Chondrocyte (in vitro differentiated cells): ENCODE measurements around the gene TMEM126A. TPM values are rescaled to one million over a fixed set of nuclear protein-coding genes. Genes with fewer than 3 reads are reported as not detected.
"Not testable (repeated sequence)": the region's sequence is repeated elsewhere in the genome, so short reads cannot be mapped to it uniquely, and the experiment has no call there.

Experiments
- DNase-seq: peaks from one replicate; pipeline ENCODE4 v3.0.0; 2021; ENCODE audit warnings: mixed read lengths, low spot score
- H3K27ac Mint-ChIP-seq: one replicate; pipeline ENCODE4 v1.8.0; 2021; ENCODE audit warnings: mild to moderate bottlenecking, moderate library complexity, mixed read lengths; ENCODE audit not compliant: unreplicated experiment
- H3K27me3 Mint-ChIP-seq: 2 replicates; pipeline ENCODE4 v1.8.0; 2021; ENCODE audit warnings: low read depth, mixed read lengths
- H3K36me3 Mint-ChIP-seq: 2 replicates; pipeline ENCODE4 v1.8.0; 2021; ENCODE audit warnings: low read depth, mixed read lengths
- H3K4me1 Mint-ChIP-seq: 2 replicates; pipeline ENCODE4 v1.8.0; 2021; ENCODE audit warnings: low read depth, mild to moderate bottlenecking, mixed read lengths
- H3K4me3 Mint-ChIP-seq: one replicate; pipeline ENCODE4 v1.8.0; 2021; ENCODE audit warnings: mild to moderate bottlenecking, moderate library complexity, mixed read lengths; ENCODE audit not compliant: unreplicated experiment
- H3K9me3 Mint-ChIP-seq: 2 replicates; pipeline ENCODE4 v1.8.0; 2021; ENCODE audit warnings: low read depth, mixed read lengths
- total RNA-seq: library from RNA; stranded (reverse); gene quantifications from 3 replicates; pipeline ENCODE4 v1.2.1, GENCODE V29; 2021
- TF ChIP-seq, protein P1 (sequence below): fragments of 200-600 bp; sonication (generic); IDR thresholded peaks from 2 replicates; pipeline ENCODE4 v1.5.0; 2021; ENCODE audit warnings: antibody characterized with exemption, mild to moderate bottlenecking, moderate library complexity

The TMEM126A gene
- total RNA-seq, 1 donor from 2014 or later = 30.7 TPM

DNA sequence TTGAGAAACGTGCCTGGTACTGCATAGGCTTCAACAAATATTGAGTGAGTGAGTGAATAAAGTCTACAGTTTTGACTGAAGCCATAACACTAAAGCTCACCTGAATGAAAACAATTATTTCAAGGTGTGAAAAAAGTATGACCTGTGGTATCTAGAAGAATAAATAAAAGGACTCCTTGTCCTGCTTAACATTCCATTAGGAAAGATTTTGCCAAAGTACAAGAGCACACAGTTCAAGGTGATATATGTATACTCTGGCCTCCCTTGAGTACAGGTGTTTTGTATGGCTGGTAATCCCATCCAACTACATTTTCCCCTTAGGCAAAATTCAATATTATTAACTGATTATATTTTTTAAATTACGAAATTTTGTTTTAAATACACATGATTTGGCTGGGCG, 18.9 kb downstream of the TMEM126A start:
- TF ChIP-seq, protein P1, sequence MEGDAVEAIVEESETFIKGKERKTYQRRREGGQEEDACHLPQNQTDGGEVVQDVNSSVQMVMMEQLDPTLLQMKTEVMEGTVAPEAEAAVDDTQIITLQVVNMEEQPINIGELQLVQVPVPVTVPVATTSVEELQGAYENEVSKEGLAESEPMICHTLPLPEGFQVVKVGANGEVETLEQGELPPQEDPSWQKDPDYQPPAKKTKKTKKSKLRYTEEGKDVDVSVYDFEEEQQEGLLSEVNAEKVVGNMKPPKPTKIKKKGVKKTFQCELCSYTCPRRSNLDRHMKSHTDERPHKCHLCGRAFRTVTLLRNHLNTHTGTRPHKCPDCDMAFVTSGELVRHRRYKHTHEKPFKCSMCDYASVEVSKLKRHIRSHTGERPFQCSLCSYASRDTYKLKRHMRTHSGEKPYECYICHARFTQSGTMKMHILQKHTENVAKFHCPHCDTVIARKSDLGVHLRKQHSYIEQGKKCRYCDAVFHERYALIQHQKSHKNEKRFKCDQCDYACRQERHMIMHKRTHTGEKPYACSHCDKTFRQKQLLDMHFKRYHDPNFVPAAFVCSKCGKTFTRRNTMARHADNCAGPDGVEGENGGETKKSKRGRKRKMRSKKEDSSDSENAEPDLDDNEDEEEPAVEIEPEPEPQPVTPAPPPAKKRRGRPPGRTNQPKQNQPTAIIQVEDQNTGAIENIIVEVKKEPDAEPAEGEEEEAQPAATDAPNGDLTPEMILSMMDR = no peak
- Mint-ChIP-seq H3K27ac (no peak overlapping the region), H3K4me1 (peaks cover 16% of the 10 kb centered on the region), H3K4me3 (no peak overlapping the region), H3K36me3 (peaks cover 4% of the 10 kb centered on the region), H3K9me3 (no peaks in the 10 kb centered on the region), H3K27me3 (no peaks in the 10 kb centered on the region)
- no peak for DNase-seq

DNA sequence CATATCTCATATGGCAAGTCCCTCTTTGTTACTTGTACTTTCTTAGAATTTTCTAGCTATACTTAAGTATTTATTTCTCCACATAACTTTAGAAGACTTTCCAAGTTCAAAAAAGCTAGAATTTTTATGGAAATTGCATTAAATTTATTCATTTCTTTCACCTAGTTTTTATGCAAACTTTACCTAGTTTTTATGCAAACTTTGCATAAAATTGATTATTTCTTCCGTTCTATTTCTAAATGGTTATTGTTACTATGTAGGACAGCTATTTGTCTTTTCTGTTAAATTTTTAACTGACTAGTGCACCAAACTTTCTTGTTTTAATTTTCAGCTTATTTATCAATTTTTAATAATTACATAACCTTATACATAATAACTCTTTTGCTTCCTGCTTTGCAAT, 20.4 kb downstream of the TMEM126A start:
- Mint-ChIP-seq H3K27me3 (no peaks in the 10 kb centered on the region), H3K36me3 (peaks cover 2% of the 10 kb centered on the region)

DNA sequence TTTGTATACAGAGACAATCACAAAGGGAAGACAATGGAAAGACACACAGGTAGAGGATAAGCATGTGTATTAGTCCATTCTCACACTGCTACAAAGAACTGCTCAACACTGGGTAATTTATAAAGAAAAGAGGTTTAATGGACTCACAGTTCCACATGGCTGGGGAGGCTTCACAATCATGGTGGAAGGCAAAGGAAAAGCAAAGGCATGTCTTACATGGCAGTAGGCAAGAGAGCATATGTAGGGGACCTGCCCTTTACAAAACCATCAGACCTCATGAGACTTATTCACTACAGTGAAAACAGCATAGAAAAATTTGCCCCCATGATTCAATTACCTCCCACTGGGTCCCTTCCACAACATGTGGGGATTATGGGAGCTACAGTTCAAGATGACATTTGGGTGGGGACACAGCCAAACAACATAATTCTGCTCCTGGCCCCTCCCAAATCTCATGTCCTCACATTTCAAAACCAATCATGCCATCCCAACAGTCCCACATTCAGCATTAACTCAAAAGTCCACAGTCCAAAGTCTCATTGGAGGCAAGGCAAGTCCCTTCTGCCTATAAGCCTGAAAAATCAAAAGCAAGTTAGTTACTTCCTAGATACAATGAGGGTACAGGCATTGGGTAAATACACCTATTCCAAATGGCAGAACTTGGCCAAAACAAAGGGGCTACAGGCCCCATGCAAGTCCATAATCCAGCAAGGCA, 23.3 kb downstream of the TMEM126A start:
- H3K4me3 Mint-ChIP-seq, H3K27ac Mint-ChIP-seq, H3K27me3 Mint-ChIP-seq, H3K36me3 Mint-ChIP-seq, H3K4me1 Mint-ChIP-seq, DNase-seq: not testable (repeated sequence)
- H3K9me3 Mint-ChIP-seq = peaks cover 12% of the 10 kb centered on the region

More for the DNA sequence above, 20.4 kb downstream of the TMEM126A start:
- Mint-ChIP-seq H3K9me3 (no peaks in the 10 kb centered on the region), H3K4me3 (no peak overlapping the region), H3K4me1 (peaks cover 5% of the 10 kb centered on the region), H3K27ac (no peak overlapping the region)
- TF ChIP-seq, protein P1 = no peak
- DNase-seq = no peak

DNA sequence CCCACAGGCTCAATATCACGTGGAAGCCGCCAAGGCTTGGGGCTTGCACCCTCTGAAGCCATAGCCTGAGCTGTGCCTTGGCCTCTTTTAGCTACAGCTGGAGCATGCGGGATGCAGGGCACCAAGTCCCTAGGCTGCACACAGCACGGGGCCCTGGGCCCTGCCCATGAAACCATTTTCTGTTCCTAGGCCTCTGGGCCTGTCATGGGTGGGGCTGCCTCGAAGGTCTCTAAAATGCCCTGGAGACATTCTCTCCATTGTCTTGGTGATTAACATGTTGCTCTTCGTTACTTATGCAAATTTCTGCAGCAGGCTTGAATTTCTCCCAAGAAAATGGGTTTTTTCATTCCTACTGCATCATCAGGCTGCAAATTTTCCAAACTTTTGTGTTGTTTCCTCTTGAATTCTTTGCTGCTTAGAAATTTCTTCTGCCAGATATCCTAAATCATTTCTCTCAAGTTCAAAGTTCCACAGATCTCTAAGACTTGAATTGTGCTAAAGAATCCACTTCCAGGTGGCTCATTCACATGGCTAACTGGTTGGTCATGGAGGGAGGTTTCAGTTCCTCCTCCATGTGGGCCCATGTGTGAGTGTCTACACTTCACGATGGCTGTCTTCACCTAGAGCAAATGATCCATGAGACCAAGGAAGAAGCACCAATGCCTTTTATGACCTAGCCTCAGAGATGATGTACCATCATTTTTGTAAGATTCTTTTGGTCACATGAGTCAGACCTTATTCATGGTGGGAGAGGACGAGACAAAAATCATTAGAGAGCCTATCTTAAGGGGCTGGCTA, 24.5 kb downstream of the TMEM126A start:
- TF ChIP-seq, protein P1 = no peak
- Mint-ChIP-seq H3K36me3 (peaks cover 2% of the 10 kb centered on the region), H3K27ac (no peak overlapping the region), H3K4me3 (no peak overlapping the region), H3K27me3 (peaks cover 2% of the 10 kb centered on the region), H3K4me1 (no peaks in the 10 kb centered on the region), H3K9me3 (peaks cover 12% of the 10 kb centered on the region)
- DNase-seq = no peak

DNA sequence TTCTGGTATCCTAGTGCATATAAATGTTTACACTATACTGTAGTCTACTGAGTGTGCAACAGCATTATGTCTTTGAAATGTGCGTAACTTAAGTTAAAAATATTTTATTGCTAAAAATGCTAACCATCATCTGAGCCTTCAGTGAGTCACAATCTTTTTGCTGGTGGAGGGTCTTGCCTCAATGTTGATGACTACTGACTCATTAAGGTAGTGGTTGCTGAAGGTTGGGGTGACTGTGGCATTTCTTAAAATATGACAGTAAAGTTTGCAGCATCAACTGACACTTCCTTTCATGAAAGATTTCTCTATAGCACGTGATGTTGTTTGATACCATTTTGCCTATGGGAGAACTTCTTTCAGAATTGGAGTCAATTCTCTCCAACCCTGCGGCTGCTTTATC, 25.6 kb downstream of the TMEM126A start:
- H3K36me3 Mint-ChIP-seq = peaks cover 2% of the 10 kb centered on the region
- H3K4me3 Mint-ChIP-seq = no peak overlapping the region
- TF ChIP-seq, protein P1 = no peak
- H3K4me1 Mint-ChIP-seq = no peaks in the 10 kb centered on the region
- no peak overlapping the region for H3K27ac Mint-ChIP-seq
- no peak for DNase-seq
- peaks cover 12% of the 10 kb centered on the region for H3K9me3 Mint-ChIP-seq
- peaks cover 2% of the 10 kb centered on the region for H3K27me3 Mint-ChIP-seq
